ENCODE data around the gene HSPA13.

The HSPA13 gene, protein sequence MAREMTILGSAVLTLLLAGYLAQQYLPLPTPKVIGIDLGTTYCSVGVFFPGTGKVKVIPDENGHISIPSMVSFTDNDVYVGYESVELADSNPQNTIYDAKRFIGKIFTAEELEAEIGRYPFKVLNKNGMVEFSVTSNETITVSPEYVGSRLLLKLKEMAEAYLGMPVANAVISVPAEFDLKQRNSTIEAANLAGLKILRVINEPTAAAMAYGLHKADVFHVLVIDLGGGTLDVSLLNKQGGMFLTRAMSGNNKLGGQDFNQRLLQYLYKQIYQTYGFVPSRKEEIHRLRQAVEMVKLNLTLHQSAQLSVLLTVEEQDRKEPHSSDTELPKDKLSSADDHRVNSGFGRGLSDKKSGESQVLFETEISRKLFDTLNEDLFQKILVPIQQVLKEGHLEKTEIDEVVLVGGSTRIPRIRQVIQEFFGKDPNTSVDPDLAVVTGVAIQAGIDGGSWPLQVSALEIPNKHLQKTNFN

DNA sequence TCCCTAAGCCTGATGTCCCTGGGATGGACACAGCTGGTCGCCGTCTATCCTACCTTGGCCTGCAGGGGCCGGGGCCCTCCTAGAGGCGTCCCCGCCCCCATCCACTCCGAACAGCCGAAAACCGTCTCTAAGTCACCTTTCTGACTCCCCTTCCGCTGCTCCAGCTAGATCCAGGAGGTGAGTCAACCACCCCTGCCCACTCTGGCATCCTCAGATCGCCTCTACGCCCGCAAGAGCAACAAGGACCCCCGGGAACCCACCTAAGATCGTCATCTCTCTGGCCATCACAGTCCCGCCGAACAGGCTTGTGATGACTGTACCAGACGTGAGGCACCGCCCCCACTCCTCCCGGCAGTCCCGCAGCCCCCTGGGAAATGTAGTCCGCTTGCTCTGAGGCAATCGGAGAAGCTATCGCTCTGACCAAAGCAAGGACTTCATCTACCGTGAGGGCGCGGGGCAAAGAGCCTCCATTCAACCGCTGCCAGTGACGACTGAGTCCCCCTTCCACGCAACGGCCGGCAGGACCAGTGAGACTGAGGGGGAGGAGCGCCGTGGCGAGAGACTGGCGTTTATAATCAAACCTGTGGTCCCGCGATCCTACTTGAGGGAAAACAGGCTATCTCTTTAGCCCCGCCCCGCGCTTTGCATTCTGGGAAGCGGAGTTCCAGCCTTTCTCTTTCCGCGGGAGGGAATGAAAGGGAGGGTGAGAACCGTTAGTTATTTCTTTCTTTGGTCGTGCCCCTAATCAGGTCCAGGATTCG, at the start of gene HSPA13:
TSS of gene HSPA13 (minus strand) at position 312 of the 761 bp plus-strand sequence. CDS start at position 285, 27 bp downstream.
- TF ChIP-seq, protein P1, sequence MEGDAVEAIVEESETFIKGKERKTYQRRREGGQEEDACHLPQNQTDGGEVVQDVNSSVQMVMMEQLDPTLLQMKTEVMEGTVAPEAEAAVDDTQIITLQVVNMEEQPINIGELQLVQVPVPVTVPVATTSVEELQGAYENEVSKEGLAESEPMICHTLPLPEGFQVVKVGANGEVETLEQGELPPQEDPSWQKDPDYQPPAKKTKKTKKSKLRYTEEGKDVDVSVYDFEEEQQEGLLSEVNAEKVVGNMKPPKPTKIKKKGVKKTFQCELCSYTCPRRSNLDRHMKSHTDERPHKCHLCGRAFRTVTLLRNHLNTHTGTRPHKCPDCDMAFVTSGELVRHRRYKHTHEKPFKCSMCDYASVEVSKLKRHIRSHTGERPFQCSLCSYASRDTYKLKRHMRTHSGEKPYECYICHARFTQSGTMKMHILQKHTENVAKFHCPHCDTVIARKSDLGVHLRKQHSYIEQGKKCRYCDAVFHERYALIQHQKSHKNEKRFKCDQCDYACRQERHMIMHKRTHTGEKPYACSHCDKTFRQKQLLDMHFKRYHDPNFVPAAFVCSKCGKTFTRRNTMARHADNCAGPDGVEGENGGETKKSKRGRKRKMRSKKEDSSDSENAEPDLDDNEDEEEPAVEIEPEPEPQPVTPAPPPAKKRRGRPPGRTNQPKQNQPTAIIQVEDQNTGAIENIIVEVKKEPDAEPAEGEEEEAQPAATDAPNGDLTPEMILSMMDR (IDR thresholded peaks at IDR 0.05; ENCODE audit: control extremely low read depth, extremely low read depth, low read depth, missing control alignments) = no peak
- ChIA-PET CTCF (interaction anchor here (1.1 to 1.5 kb wide), 3 partner anchors 11 to 16 kb away, joined by 3 to 4 read pairs (median 3); no protein-coding TSS in a partner anchor), POLR2A (interaction anchor here (1.0 kb wide), 1 partner anchor 10 kb away, joined by 3 read pairs; no protein-coding TSS in a partner anchor)
- peak; percentile 95 for DNase-seq (ENCODE audit: extremely low spot score)

DNA sequence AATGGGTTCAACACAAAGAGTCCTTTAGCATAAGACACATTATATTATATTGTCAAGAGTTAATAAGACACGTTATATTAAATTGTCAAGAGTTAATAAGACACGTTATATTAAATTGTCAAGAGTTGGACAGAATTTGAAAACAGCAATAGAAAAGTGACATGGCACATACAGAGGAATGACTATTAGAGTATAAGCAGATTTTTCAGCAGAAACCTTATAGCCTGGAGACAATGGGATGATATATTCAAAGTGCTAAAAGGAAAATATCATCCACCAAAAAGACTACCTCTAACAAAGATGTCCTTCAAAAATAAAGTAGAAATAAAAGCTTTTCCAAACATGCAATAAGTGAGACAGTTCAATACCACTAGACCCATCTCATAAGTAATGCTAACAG, 36.0 kb upstream of the HSPA13 start:
- POLR2A ChIA-PET = no interaction called here
- TF ChIP-seq, protein P1 (IDR thresholded peaks at IDR 0.05; ENCODE audit: control extremely low read depth, extremely low read depth, low read depth, missing control alignments) = no peak
- DNase-seq (ENCODE audit: extremely low spot score) = no peak
- CTCF ChIA-PET = interaction anchor here (0.9 to 2.9 kb wide), 3 partner anchors 9 to 23 kb away, joined by 3 to 8 read pairs (median 5); no protein-coding TSS in a partner anchor

DNA sequence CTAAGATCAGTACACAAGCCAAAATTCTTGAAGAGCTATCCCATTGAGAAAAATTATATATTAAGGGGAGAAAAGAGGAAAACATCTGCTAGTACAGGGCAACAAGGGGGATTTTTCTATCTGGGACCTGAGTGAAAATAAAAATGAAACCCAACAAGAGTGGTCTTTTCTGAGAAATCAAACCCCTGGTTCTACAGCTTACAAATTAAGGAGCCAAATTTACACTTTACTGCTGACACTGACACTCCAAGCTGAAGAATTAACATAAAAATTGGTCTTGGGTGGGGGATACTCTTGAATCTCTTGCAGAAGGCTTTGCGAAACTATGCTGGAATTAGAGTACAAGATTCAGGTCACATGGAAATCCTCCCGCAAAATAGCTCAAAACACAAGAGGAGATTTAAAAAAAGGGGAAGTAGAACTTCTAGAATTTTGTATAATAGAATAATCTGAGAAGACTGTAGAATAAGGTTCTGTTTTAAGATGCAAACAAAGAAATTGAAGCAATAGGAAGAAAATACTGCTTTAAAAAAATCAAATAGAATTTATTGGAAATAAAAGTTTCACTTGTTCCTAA, 32.1 kb upstream of the HSPA13 start:
- CTCF ChIA-PET = interaction anchor here (0.9 to 1.3 kb wide), 2 partner anchors 11 to 12 kb away, joined by 3 read pairs; no protein-coding TSS in a partner anchor
- POLR2A ChIA-PET = no interaction called here
- no peak for DNase-seq (ENCODE audit: extremely low spot score)
- TF ChIP-seq, protein P1 (IDR thresholded peaks at IDR 0.05; ENCODE audit: control extremely low read depth, extremely low read depth, low read depth, missing control alignments) = no peak

DNA sequence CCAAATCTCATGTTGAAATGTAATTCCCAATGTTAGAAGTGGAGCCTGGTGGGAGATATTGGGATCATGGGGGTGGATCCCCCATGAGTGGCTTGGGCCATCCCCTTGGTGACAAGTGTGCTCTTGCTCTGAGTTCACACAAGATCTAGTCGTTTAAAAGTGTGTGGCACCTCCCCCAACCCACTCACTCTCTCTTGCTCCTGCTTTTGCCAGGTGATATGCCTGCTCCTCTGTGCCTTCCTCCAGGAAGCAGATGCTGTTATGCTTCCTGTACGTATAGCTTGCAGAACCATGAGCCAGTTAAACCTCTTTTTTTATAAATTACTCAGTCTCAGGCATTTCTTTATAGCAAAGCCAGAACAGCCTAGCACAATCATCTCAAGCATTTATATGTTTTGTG, 23.0 kb upstream of the HSPA13 start:
- DNase-seq (ENCODE audit: extremely low spot score) = no peak
- ChIA-PET POLR2A (no interaction called here), CTCF (interaction anchor here (0.9 to 1.3 kb wide), 3 partner anchors 11 to 458 kb away, joined by 3 to 4 read pairs (median 3); no protein-coding TSS in a partner anchor)
- TF ChIP-seq, protein P1 (IDR thresholded peaks at IDR 0.05; ENCODE audit: control extremely low read depth, extremely low read depth, low read depth, missing control alignments) = no peak

DNA sequence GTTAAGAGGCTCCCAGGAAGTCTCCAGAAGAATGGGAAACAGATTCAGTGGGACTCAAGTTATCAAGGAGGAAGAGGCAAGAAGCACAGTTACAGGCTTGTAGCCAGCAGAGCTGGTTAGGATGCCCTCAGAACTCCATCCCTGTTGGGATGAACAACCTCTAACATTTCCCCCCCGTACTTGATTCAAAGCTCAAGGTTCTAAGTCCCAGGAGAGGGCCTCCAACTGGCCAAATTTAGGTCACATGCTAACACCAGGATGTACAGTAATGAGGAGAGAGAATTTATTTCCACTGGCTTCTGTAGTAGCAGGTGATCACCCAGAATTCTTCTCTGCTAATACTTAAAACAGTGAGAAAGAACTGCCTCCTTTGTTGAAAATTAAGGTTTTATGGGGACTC, 22.3 kb upstream of the HSPA13 start:
- ChIA-PET POLR2A (no interaction called here), CTCF (interaction anchor here (0.8 to 1.1 kb wide), 4 partner anchors 9 to 15 kb away, joined by 3 to 4 read pairs (median 4); no protein-coding TSS in a partner anchor)
- DNase-seq (ENCODE audit: extremely low spot score) = no peak
- TF ChIP-seq, protein P1 (IDR thresholded peaks at IDR 0.05; ENCODE audit: control extremely low read depth, extremely low read depth, low read depth, missing control alignments) = no peak
